HG03575 (cell line): ENCODE data around the gene VWA3A.
"Not testable (repeated sequence)": the region's sequence is repeated elsewhere in the genome, so short reads cannot be mapped to it uniquely, and the experiment has no call there.

ENCODE experiments used
- ATAC-seq: cut with Tn5 transposase; IDR thresholded peaks from one replicate; pipeline ENCODE4 v1.9.1; 2021; ENCODE audit not compliant: unreplicated experiment, insufficient number of reproducible peaks, low FRiP score; ENCODE audit errors: extremely low read depth

The VWA3A gene

DNA sequence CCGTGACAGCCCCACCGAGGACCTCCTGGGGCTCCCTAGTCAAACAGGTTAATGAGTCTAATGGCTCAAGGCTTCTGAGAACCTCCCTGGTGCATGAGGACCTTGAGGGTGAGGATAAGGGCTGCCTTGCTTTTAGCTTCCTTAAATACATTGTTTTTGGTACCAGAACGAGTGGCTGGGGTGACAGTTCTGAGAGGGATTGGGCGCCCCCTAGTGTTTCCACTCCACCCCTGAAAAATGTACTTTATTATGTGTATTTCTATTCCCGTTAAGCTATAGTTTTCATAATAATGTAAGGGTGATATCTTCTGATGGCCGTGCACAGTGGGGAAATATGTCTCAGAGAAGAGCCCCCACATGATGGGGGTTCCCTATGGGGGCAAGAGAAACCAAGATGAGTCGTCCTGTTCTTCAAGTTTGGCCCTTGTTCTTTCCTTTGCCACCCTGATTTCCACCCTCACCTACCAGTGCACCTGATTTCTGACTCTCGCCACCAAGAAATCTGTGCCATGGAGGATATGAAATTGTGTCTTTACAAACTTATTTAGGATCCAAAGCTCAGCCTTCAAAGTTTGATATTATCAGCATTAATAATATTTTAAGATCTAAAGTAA, 14.5 kb upstream of the VWA3A start:
- ATAC-seq: no peak

DNA sequence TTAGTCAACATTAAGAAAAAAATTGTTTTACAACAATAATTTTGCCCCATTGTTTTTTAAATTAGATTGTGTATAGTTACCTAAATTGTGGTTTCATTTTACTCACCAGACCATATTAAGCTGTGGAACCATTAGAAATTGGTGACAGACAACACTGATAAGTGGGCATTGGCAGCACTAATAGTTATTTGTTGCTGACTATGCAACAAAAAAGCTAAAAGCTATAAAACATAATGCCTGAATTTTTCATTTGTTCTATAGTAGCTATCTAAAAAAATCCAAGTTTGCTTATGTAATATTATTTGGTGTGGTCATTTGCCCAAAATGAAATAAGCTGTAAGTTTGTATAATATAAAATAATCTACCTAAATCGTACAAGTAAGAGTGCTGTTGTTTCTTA, 13.7 kb upstream of the VWA3A start:
- no peak for ATAC-seq

DNA sequence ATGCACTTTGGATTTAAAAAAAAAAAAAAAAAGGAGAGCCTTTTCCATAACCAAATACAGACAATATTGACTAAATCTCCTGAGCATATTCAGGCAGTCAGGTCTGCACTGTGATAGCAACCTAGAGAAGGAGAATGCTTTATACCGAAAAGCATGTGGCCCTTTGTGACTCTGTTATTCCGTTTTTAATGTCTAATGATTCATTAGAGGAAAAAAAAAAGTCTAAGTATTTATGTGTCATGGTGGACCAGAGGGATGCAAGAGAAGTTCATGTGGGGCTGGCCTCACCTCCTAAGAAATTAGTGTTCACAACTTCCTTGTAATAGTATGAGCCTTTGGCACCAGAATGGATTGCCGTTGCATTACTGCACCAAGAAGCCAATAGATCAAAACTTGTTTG, 11.3 kb upstream of the VWA3A start:
- no peak for ATAC-seq

DNA sequence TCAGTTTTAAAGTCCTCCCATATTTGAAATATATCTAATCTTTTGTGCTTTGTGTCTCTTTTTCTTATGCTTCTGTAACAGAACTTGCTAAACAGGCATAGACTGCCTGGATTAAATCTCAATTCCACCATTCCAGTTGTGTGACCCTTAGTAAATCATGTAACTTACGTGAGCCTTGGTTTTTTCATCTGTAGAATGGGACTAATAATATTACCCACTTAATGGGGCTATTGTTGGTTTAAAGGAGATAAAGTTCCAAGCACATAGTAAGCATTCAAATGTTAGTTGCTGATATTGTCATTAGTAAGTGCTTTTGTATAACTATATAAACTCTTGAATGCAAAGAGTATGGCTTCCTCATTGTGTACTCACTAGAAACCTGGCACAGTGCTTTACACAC, 5.9 kb upstream of the VWA3A start:
- ATAC-seq: no peak

DNA sequence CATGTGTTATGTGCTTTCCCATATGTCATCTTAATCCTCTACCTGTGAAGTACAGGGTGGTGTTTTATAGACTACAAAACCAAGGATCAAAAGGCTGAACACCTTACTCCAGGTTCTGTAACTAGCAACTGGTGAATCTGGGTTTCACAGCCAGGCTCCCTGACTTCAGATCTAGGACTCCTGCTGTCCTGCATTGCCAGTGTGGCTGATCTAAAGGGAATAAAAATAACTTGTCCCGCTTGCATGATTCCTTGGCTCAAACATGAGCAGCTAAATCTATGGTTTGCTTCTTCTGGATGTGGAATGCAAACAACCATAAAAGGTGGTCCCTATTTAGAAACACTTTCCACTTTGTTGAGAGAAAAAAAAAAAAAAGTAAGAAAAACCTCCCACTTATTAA, 3.7 kb upstream of the VWA3A start:
- no peak for ATAC-seq

DNA sequence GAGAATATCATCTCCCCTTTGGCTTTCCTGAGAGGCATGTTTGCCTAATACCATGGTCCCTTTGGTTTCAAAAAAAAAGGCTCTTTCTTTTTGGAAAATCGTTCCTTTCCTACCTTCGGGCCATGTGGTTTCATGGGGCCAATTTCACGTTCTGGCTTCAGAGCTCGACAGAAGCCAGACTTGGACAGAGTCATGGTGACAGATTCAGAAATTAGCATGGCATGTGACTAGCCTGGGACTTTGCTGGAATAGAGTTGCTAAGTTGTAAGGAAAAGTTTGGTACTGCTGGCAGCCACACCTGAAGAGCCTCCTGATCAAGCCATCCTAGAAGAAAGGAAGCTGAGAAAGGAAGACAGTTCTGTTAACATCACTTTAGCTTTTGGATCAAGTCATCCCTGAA, 2.4 kb upstream of the VWA3A start:
- ATAC-seq: no peak

DNA sequence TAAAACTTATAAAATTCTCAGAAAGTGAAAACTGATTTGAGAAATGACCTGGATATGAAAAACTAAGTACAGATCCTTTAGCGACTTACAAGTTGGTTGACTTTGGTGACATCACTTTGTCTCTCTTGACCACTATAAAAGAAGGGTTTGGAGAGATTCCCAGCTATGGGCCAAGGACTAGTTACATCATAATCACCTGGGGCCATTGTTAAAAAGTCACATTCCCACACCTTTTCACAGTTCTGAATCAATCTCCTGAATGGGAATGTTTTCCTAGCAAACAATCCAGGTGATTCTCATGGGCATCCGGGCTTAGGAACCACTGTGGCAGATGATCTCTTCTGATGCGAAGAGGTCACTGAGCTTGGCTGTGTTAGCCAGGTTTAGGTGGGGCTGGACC, 620 bp upstream of the VWA3A start:
- ATAC-seq: no peak

DNA sequence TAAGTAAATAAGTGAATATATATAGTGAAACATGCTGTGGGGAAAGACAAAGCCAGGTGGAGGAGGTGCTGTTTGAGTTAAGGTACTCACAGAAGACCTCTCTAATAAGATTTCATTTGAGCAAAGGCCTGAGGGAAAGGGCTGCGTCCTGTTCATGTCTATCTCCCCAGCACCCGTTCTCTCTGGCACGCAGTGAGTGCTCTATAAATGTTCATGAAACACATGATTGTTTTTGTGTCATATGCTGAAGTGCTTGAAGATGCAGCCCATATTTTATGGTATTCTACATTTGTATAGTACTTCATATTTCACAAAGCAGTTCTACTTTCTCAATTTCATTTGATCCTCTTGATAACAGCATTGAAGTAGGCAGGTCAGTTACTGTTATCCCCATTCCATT, 990 bp downstream of the VWA3A start:
- ATAC-seq: no peak

DNA sequence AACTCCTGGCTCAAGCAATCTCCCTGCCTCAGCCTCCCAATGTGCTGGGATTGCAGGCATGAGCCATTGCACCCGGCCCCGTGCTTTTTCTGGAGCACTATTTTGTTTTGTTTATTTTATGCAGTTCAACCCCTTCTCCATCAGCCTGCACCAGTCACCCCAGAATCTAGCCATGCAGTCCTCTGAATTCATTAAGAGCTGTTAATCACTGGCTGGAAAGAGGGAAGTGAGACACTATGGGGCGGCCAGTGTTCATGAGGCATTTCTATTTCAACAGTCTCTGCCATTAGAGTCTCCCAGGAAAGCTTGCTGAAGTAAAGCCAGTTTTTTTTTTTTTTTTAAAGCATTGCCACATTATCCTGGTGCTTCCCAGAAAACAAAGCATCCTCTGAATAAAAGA, 1.7 kb downstream of the VWA3A start:
- no peak for ATAC-seq

DNA sequence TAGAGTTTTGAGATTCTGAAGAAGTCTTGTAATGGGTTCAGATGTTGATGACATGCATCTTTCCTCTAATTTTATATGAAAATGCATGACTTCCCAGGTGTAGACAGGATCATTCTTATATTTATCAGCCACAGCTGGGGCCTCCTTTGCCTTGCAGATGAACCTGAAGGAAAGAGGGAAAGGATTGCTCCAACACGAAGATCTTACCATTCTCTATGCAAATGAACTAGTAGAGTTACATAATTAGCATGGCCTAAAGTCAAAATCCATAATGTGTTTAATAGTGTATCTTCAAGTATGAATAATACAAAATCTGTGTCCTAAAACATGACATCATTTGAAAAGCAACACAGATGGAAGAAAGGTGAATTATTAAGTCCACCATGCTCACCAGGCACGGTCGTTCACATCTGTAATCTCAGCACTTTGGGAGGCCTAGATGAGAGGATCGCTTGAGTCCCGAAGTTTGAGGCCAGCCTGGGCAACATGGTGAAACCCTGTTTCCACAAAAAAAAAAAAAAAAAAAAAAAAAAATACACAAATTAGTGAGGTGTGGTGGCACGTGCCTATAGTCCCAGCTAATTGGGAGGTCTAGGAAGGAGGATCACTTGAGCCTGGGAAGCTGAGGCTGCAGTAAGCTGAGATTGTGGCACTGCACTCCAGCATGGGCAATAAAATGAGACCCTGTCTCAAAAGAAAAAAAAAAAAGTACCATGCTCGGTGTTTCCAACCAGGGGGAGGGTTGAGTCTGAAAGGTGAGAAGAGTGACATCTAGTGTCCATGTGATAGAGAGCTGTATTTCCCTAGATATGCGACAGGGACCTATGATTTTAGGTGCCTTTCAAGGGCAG, 6.3 kb downstream of the VWA3A start:
- ATAC-seq: no peak

DNA sequence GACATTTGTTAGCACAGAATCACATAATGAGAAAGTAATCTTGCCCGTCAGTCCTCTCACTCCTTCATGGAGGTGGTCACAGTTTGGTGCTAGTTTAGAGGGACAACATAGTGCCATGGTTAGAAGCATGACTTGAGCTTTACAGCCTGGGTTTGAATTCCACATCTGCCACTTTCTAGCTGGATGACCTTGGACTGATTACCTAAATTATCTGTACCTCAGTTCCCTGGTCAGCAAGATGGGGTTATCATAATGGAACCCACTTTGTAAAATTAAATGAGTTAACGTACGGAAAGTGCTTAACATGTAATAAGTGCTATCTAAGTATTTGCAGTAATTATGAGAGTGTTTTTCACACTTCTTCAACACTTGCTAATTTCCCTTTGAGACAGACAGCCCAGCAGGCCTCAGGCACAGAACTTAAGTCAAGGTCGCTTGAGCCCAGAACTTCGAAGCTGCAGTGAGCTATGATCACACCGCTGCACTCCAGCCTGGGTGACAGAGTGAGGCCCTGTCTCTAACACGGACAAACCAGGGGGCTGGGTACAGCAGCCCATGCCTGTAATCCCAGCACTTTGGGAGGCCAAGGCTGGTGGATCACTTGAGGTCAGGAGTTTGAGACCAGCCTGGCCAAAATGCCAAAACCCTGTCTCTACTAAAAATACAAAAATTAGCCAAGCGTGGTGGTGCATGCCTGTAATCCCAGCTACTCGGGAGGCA, 7.1 kb downstream of the VWA3A start:
- no peak for ATAC-seq

DNA sequence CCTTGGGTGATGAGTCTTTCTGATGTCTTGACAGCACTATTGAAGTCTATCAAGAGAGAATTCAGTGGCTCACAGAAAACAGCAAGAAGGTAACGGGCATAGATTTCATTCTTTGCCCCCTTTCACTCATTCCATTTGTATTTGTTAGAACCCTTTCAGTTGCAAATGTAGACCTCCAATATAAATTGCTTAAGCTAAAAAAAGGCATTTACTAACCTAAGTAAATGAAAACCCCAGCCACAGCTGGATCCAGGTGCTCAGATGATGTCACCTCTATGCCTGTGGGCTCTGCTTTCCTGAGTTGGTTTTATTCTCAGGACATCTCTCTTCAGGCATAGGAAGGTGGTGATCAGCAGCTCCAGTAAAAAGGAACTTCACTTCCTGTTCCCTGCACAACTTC, 11.1 kb downstream of the VWA3A start:
- ATAC-seq: no peak

DNA sequence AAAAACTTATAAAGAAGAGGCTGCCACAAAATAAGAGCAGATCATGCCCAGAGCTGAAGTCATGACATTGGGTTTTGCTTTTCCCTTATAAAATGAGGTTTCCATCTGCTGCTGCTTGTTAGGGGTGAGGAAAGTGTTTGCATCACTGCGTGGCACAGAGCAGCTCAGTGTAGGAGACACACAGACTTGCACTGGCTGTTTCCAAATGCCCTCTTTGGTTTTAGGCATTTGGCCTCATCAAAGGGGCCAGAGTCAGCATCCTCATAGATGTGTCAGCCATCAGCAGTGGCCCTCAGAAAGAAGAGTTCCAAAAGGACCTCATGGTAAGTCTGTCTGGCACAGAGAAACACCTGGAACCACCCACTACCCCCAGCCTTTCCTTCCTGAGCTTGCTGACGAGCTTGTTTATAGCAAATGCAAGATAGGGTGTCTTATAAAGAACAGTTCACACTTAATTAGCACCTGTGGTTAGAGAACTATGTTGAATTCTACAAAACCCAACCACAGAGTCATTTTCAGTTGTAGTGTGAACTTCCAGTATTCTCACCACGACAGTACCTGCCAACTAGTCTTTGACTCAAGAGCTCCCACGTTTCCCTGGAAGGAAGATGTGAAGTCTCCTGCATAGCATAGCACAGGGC, 17.0 kb downstream of the VWA3A start:
- no peak for ATAC-seq

DNA sequence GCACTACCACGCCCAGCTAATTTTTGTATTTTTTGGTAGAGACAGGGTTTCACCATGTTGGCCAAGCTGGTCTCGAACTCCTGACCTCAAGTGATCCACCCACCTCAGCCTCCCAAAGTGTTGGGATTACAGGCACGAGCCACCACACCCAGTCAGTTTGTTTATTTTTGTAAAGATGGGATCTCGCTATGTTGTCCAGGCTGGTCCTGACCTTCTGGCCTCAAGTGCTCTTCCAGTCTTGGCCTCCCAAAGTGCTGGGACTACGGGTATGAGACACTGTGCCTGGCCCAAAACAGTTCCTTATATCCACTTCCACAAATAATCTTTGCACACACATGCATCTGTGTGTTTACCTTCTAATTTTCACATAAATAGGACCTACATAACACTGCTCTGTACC, 19.3 kb downstream of the VWA3A start:
- not testable (repeated sequence) for ATAC-seq

DNA sequence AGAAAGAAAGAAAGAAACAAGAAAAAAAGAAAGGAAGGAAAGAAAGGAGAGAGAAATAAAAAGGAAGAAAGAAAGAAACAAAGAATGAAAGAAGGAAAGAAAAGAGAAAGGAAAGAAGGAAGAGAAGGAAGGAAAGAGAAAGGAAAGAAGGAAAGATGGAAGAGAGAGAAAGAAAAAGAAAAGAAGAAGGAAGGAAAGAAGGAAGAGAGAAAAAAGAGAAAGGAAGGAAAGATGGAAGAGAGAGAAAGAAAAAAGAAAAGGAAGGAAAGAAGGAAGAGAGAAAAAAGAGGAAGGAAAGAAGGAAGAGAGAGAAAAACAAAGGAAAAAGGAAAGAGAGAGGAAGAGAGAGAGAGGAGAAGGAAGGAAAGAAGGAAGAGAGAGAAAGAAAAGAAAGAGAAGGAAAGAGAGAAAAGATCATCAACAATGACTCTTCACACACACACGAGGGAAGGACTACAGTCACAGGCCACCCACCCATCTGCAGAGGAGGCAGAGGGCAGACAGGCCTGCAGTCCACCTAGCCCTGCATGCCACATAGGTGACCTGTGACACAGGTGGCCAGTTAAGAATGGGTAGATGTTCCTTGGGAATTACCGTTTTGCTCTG, 23.9 kb downstream of the VWA3A start:
- ATAC-seq: no peak

DNA sequence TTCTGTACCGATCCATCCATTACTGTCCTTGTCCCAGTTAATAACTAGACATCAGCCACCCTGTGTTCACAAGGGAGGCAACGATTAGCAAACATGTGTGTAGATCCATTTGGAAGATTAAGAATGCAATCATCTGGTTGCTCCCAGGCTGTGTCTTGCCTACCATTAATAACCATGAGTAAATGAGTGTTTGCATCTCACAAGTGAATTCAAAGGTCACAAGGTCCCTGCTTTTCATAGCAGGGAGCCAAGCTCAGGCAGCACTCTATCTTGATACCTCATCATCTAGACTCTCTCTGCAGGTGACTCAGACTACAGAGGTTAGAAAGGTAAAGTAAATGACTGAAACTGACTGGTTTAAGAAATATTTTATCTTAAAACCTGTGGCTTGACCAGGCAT, 25.3 kb downstream of the VWA3A start:
- ATAC-seq: no peak

DNA sequence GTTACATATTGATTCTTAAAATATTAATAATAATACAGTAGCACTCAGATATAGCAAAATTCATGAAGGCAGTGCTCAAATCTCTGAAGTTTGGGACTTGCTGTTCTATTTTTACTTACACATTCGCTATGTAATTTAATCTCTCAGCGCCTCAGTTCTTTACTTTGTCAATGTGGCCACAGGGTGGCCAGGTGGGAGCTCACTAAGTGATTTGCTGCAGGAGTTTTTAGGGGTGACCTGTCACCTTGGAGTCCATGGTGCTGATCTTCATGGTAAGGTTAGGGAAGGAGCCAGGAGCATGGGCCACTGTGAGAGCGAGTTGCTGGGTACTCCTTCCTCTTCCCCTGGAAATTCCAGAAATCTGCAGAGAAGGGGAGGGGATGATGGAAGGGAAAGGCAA, 28.1 kb downstream of the VWA3A start:
- ATAC-seq: no peak

DNA sequence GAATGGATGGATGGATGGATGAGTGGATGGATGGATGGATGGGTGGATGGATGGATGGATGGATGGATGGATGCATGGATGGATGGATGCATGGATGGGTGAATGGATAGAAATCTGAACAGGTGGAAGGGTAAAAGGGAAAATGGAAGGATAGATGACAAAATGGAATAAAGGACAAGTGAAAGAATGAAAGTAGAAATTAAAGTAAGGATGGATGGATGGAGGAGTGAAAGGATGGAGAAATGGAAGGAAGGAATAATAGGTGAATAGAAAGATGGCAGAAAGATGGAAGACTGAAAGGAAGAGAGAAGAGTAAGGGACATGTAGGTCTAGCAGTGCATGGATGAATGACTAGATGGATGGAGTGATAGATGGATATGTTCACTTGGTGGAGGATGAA, 29.9 kb downstream of the VWA3A start:
- ATAC-seq: no peak

DNA sequence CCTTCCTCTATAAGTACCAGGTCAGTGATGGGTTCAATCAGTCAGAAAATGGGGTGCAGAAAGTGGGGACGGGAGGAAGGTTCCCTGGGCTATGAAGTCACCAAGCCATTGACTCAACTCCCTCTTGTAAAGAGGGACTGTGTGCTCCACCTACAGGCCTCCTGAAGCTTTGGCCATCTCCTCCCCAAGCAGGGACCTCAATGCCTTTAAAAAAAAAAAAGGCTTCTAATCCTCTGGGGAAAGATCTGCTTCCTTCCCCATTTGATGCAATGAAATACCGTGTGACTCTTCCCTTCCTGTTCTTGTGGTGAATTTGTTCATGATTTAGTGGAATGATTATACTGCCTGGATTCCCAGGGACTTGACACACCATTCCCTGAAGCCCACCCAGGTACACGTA, 30.8 kb downstream of the VWA3A start:
- ATAC-seq: no peak
